Measurements from ENCODE around the gene C2orf68. TPM values are rescaled to one million over a fixed set of nuclear protein-coding genes. Genes with fewer than 3 reads are reported as not detected.

The C2orf68 gene
- total and polyA plus RNA-seq, 9 of the 15 experiments (the other 6 are each of a cell fraction or from before 2014, with no cell fraction given) = 22.1 to 50.0 (median 31.8) TPM

- H3K9me3 ChIP-seq (replicated peaks; ENCODE audit: control insufficient read depth, insufficient read depth, low read depth, low read length) = no peaks in the 10 kb centered on the region
- peaks cover 9% of the 10 kb centered on the region for H3K79me2 ChIP-seq (ENCODE audit: control insufficient read depth, insufficient read depth, low read length)
- no TSS peak for BruUV-seq (replicated peaks)
- H4K20me1 ChIP-seq (replicated peaks; ENCODE audit: control insufficient read depth, insufficient read depth, low read length) = no peaks in the 10 kb centered on the region
- DNase-seq (ENCODE audit: extremely low read depth in 1 of 4, low spot score in 3 of 4) (no peak), ATAC-seq (no peak), FAIRE-seq (no peak)
- peak within 1 kb of the TSS; percentile 81 for H3K27ac ChIP-seq (ENCODE audit: extremely low read depth, low read depth, low read length)
- no peaks in the 10 kb centered on the region for H3K27me3 ChIP-seq (ENCODE audit: control insufficient read depth in 2 of 2, insufficient read depth in 2 of 2, low read length in 2 of 2)
- peak within 1 kb of the TSS; percentile 56 to 74; a peak in 2 of 4 replicates for H3K9ac ChIP-seq (ENCODE audit: insufficient read depth in 1 of 2, low read depth in 2 of 2, low read length in 2 of 2)
- peaks cover 11% of the 10 kb centered on the region for H3K9me1 ChIP-seq (ENCODE audit: control insufficient read depth, insufficient read depth, low read length)
- ChIA-PET POLR2A (interaction anchor here (1.1 to 2.3 kb wide), 3 partner anchors 10 to 38 kb away, joined by 5 to 8 read pairs (median 6); partner anchors contain the start of gene RNF181), CTCF (ENCODE audit: low intra/inter-chr PET ratio) (no interaction called here)
- H3K4me2 ChIP-seq (ENCODE audit: insufficient read depth, low read length) = peak within 1 kb of the TSS; percentile 58
- peaks cover 39 to 50% of the 10 kb centered on the region in 2 experiments for H3K4me1 ChIP-seq (replicated peaks in 1 of 2; ENCODE audit: control insufficient read depth in 2 of 2, insufficient read depth in 2 of 2, low read length in 2 of 2)
- H2AFZ ChIP-seq (ENCODE audit: low read depth, low read length) = no peak within 1 kb of the TSS
- in situ Hi-C loops (cut with MboI) (no loop called here), intact Hi-C loops (cut with micrococcal nuclease) (no loop called here)
- H3K36me3 ChIP-seq (ENCODE audit: control insufficient read depth, insufficient read depth, low read length) = peaks cover 42% of the 10 kb centered on the region; the same call in 2 of the 3 replicates
- WGBS (ENCODE audit: insufficient coverage, low coverage, missing lambda C conversion rate) = 86% methylated on average over 16 of the region's 52 CpGs
- no peak within 1 kb of the TSS for H3K4me3 ChIP-seq
- TF ChIP-seq PHB (CRISPR knock-in tag; IDR thresholded peaks at IDR 0.05) (no peak), RBFOX2 (IDR thresholded peaks at IDR 0.05; ENCODE audit: low read depth, low read length) (peak; percentile 59), ZNF280B (CRISPR knock-in tag; IDR thresholded peaks at IDR 0.05) (no peak), CBX1 (IDR thresholded peaks at IDR 0.05; ENCODE audit: low read depth) (no peak), BRCA1 (IDR thresholded peaks at IDR 0.05) (no peak), BRCA1 (CRISPR knock-in tag; IDR thresholded peaks at IDR 0.05) (no peak), BRD9 (IDR thresholded peaks at IDR 0.05; ENCODE audit: low read depth, partially characterized antibody) (no peak), POLR2G (IDR thresholded peaks at IDR 0.05; ENCODE audit: low read depth, low read length) (peak; percentile 58), GTF2A2 (tag; IDR thresholded peaks at IDR 0.05) (no peak), RBBP5 (IDR thresholded peaks at IDR 0.05; ENCODE audit: borderline replicate concordance, insufficient read depth, low read length, poor library complexity, severe bottlenecking) (no peak), PREB (CRISPR knock-in tag; IDR thresholded peaks at IDR 0.05) (no peak), TRIM28 (IDR thresholded peaks at IDR 0.05) (no peak), IRF9 (tag; IDR thresholded peaks at IDR 0.05) (no peak), HMBOX1 (IDR thresholded peaks at IDR 0.05) (no peak), LCOR (CRISPR knock-in tag; IDR thresholded peaks at IDR 0.05) (no peak), HIVEP1 (CRISPR knock-in tag; IDR thresholded peaks at IDR 0.05) (no peak), MLLT1 (IDR thresholded peaks at IDR 0.05) (peak in 1 of 2 experiments; percentile 75; a peak in 1 of 4 replicates), TCF7 (IDR thresholded peaks at IDR 0.05; ENCODE audit: borderline replicate concordance) (no peak), MTA2 (IDR thresholded peaks at IDR 0.05; ENCODE audit: low read depth) (no peak)
Measured at GRCh38 chr2:85584354-85584856, 27.5 kb downstream of the C2orf68 start, which contains the start of gene VAMP5. Gene VAMP5, plus strand, starts transcription at chr2:85584431. Its CDS starts 60 bp downstream, at chr2:85584491.
